ENCODE data around the gene LPIN1.
"Not testable (repeated sequence)": the region's sequence is repeated elsewhere in the genome, so short reads cannot be mapped to it uniquely, and the experiment has no call there.

Gene LPIN1

DNA sequence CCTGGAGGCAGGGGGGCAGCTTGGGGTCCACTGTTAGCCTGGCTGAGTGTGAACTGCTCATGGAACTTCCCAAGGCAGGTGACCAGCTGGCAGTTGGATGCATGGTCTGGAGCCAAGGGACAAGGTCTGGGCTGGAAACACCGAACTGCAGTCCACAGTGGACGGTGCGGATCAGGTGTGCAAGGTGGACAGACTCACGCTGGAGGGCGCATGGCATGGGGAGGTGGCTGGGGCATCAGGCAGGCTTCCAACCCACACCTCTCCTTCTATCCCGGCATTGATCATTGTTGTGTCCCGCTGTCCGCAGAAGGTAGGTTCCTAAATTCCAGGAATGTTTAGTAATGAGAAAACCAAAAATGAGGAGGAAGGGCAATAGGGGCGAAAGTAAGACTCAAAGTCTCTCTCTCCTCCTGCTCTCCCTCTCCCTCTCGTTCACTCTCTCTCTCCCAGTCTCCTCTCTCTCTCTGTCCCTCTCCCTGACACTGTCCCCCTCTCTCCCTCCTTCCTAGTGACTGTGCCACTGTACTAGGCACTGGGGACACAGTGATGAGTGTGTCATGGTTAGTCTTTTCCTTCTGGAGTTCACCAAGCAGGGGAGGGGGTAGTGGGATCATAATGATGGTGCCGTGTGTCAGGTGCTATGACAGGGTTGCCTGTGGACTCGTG lies 30.3 kb upstream of the LPIN1 start:
- DNase-seq = no peak

DNA sequence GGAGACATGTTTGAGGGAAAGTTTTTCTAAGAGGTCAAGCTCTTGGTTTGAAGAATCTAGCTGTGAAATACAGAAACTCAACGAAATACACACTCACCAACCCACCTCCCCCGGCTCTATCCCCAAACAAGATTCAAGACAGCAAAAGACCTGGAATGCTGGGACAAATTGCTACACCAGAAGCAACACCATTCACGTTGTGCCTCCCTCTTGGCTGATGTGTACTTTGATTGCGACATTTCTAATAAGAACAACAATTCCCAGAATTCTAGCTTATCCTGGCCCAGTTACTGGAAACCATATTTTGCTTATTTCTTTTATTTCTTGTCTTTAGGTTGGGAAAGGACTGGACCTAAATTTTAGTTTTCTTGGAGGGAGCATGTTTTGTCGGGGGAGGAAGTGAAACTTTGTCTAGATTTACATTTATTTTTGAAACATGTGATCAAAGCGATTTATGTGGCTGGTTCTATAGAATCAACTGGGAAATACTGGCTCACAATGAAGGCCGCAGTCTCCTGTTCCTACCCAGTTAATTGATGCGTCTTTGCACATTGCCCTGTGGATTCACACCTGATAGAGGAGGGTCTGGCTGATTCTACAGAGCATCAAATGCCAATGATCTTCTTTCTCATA lies 29.6 kb upstream of the LPIN1 start:
- no peak for DNase-seq

DNA sequence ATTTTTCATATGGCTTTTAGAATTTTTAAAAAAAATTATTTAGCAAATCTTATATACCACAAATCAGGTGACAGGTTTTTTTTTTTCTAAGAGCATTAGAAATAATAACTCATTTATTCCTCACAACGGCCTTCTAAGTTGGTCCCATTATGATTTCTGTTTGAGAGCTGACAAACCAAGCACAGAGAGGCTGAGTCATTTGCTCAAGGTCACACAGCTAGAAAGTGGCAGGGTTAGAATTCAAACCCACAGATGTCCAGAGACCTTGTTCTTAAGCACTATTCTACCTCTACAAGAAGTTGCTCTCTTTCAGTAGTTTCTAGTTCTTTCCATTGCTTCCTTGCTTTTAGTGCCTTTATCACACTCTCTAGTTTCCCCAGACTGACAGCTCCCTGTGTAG lies 28.8 kb upstream of the LPIN1 start:
- no peak for DNase-seq

DNA sequence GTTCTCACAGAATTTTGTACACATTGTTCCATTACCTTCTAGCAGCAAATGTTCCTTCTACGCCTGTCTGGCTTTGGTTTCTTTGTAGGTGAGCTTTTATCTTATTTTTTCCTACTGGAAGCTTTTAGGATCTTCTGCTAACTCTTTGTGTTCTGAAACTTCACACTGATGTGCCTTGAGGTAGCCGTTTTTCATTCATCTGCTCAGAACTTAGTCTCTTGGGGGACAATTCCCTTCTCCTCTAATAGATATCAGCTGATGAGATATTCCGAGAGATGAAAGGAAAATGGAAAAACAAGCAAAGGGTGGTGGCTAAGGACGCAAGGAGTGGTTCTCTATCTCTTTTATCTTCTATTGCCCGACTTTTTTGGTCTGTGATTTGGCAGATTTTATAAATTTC lies 27.8 kb upstream of the LPIN1 start:
- DNase-seq = no peak

DNA sequence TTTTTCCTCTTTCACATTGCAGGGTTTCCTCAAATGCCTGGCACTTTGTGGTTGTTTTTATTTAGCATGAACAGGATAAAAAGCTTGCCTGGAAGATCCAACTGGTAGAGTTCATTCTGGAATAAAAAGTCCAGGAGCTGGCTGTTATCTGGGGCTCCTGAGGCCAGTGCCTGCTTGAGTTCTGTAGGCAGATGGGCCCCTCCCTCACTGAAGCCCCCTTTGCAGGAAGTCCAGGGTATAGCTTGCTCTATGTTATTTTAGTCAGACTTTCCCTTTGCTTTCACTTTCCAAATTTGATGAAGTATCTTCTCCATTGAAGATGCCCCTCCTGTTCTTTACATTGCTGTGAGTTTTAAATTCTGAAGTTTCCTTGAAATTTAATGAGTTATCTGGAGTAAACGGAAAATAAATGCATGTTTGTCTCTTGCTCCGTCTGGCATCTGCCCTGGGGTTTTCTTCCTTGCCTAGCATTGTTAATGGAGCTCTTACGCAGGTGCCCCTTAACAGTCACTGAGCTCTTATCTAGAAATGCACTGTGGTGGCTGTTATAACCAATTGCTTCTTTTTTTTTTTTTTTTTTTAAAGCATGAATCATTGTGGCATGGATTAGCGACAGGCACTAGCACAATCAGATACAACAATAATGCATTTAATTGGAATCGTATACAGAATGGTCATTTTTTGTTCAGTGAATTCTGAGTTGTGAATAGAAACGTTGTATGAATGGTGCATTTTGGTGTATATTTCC lies 27.0 kb upstream of the LPIN1 start:
- DNase-seq = no peak

DNA sequence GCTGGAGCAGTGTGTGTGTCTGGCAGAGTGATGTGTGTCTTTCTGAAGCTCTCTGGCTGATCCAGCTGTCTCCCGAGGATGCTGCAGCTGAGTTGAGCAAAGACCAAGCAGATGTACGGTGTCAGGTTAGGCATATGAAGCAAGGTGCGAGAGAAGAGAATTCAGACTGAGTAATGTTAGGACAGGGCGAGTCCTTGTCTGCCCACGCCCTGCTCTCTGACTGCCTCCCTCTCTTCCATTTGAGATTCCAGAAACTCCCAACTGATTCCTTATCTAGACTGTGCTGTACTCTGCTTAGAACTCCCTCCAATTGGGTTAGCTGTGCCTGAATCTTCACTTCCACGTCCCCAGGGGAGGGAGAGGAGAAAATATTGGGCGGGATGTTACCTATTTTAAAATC lies 25.7 kb upstream of the LPIN1 start:
- DNase-seq = no peak

DNA sequence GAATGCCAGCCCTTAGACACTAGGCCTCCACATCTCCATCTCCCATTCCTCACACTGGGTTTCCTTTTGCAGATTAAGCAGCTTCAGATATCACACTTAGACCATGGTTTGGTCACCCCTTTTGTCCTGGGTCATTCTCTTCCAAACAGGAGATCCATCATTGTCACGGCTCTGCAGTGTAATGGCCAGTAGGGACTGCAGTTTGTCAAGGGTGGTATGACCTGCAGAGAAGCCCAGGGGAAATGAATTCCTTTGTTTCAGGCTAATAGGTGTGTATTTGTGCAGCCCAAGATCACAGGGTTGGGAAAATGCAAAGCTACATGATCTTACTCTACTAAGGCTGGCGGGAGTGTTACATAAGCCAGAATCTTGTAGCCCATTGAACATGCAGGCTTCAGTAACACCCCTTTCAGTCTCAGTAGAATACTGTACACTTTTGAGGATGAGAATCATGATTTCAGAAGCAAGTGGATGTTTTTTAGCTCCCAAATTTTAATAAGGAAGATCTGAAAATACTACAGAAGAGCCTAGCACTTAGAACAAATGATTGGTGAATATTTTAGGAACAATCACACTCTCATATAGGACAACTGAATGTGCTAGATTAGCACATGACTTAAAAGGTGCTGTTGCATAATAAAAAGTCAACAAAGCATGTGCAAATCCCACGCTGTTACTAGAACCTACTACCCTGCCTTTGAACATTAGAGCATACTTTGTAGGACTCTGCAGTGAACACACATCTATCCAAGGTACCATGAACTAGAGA lies 24.0 kb upstream of the LPIN1 start:
- no peak for DNase-seq

DNA sequence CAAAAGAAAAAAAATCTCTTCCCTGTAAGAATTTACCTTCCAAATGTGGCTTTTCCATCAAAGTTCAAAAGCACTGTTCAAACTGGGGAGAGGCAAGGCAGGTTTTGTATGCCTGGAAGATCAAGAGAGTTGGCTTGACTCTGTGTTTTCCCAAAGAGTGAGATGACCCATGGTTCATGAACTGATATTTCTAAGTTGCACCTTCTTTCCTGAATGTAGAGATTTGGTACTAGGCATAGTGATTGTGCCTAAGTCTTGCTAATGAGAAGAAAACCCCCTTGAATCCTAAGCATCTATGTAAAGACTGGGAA lies 23.4 kb upstream of the LPIN1 start:
- no peak for DNase-seq

DNA sequence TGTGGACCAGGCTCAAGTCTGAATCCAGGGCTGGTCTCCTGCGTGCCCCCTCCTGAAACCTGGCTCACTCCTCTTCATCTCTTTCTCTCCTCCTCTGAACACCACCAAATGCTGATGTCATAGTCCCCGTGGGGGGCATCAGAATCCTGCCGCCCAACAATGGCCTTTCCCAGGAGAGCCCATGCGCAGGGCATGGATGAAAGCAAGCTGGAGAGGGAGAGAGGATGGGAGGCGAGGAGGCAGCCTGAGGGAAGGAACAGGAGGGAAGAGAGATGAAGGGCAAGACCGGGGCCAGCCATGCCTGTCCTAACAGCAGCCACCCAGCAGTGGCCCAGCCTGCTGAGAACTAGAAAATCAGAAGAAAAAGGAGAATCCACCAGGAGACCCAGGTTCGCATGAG lies 22.3 kb upstream of the LPIN1 start:
- DNase-seq = no peak

DNA sequence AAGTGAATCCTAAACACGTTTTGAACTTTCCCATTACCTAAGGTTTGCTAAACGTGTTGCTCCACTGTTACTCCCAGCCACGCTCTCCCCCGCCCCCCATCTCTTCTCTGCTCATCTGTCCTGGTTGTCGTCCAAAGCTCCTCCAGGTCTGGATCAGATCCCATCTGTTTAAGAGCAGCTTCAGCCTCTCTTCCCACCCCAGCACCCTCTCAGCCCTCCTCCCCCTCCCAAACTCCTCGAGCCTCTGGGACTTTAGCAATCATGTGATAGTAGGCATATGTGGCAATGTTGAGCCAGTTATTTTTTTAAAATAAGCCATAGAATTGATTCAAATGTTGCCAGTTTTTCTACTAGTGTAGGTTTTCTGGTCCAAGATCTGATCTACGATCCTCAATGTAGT lies 20.0 kb upstream of the LPIN1 start:
- no peak for DNase-seq

DNA sequence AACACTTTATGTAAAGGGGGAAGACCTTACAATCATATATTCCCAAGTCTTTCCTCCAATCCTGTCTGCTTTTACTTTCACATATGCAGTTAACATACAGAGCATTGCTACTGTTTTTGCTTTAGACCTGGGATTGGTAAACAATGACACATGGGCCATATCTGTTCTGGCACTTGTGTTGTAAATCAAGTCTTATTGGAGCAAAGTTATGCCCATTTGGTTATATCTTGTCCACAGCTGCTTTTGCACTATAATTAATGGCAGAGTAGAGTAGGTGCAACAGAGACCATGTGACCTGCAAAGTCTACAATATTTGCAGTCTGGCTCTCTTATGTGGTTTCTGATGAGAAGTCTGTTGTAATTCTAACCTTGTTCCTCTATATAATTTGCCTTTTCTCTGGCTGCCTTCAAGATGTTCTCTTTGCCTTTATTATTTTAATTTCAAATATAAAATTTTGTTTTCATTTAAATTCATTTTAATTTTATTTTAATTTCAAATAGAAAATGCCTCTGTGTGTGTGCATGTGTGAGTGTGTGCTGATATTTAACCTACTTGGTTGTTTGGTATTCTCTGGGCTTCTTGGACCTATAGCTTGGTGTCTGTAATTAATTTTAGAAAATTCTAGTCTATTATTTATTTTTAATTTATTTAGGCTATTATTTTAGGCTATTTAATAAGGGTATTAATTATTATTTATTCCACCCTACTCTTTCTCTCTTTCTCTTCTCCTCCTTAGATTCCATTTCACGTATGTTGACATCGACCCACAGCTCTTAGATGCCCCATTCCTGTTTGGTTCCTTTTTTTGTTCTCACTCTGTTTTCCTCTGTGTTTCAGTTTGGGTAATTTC lies 16.8 kb upstream of the LPIN1 start:
- no peak for DNase-seq

DNA sequence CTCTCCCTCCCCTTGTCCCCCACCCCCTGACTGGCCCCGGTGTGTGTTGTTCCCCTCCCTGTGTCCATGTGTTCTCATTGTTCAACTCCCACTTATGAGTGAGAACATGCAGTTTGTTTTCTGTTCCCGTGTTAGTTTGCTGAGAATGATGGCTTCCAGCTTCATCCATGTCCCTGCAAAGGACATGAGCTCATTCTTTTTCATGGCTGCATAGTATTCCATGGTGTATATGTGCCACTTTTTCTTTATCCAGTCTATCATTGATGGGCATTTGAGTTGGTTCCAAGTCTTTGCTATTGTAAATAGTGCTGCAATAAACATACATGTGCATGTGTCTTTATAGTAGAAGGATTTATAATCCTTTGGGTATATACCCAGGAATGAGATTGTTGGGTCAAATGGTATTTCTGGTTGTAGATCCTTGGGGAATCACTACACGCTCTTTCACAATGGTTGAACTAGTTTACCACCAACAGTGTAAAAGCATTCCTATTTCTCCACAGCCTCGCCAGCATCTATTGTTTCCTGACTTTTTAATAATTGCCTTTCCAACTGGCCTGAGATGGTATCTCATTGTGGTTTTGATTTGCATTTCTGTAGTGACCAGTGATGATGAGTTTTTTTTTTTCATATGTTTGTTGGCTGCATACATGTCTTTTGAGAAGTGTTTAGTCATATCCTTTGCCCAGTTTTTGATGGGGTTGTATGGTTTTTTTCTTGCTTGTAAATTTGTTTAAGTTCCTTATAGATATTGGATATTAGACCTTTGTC lies 15.0 kb upstream of the LPIN1 start:
- not testable (repeated sequence) for DNase-seq

DNA sequence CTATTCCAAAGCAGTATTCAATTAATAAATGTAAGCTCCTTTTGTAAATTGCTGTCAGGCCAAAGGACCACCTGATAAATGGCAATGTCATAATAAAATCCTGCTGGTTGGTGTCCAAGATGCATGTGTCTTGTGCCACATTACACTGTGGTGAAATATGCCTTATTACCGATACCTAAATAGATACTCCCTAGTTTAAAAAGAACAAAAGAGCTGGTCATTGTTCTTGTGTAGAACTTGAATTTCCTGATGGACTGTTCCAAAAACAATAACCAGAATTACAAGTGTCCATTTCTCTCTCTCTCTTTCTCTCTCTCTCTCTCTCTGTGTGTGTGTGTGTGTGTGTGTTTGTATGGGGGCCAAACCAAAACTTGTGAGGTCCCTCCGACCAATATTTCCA lies 13.8 kb upstream of the LPIN1 start:
- DNase-seq = no peak

DNA sequence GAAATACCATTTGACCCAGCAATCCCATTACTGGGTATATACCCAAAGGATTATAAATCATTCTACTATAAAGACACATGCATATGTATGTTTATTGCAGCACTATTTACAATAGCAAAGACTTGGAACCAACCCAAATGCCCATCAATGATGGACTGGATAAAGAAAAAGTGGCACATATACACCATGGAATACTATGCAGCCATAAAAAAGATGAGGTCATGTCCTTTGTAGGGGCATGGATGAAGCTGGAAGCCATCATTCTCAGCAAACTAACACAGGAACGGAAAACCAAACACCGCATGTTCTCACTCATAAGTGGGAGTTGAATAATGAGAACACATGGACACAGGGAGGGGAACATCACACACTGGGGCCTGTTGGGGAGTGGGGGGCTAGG lies 8.6 kb upstream of the LPIN1 start:
- DNase-seq = not testable (repeated sequence)

DNA sequence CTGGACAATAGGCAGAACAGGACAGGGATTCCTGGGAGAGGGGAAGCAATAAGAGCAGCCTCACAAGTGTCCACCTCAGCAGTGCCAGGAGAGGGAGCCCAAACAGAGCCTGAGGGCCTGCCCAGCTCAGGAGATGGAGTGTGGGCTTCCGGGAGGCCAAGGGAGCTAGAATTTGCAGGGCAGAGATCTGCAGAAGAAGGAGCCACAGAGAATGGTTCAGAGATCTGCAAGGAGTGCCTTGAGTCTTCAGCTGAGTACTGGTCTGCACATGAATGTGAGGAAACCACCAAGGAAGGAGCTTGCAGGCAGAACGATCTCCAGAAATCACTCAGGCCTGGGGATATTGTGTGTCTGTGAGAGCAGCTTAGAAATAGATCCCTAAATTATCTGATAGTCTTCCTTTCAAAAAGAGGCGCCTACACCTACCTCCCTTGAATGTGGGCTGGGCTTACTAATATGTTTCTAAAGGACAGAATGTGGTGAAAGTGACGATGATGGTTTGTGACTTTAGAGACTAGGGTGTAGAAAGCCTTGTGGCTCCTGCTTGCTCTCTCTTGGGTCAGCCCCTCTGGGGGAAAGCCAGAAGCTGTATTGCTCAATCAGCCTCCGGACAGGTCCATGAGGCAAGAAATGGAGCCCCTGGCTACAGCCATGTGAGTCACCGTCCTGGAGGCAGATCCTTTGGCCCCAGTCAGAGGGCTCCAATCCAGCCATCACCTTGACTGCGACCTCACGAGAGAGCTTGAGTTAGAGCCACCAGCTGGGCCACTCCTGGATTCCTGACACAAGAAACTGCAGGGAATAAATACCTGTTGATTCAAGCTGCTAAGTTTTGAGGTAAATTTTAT lies 7.6 kb upstream of the LPIN1 start:
- no peak for DNase-seq

DNA sequence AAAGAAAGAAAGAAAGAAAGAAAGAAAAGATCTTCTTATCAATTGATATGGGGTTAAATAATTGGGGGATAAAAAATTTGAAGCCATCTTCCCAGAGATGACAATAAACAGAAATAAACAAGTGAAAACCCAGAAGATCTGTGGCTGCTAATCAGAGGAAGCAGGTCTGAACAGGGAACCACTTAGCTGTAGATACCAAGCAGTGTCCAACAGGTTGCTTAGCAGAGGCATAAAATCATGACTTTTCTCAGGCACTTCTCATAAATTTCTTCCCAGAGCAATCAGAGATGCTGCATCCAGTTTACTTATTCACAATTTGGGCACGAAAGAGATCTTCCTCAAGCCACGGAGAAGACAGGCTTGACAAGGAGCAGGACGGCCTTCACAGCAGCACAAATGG lies 5.7 kb upstream of the LPIN1 start:
- DNase-seq = no peak

DNA sequence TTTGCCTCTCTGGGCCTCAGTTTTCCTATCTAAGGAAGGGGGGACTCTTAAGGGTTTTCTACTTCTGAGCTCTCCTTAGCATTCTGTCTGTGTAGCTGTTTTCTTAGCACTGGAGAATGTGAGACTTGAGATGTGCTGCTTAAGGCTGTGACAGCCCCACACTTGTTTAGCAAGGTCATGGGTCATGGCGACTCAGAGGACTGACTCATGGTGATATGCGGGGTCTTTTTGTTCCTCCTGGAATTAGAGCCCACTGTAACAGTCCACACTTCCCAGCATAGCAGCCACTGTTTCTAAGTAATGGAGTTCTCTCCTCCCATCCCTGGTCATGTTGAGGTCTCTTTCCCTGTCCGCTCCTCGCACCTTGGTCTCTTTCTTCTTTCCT lies 4.1 kb upstream of the LPIN1 start:
- no peak for DNase-seq

DNA sequence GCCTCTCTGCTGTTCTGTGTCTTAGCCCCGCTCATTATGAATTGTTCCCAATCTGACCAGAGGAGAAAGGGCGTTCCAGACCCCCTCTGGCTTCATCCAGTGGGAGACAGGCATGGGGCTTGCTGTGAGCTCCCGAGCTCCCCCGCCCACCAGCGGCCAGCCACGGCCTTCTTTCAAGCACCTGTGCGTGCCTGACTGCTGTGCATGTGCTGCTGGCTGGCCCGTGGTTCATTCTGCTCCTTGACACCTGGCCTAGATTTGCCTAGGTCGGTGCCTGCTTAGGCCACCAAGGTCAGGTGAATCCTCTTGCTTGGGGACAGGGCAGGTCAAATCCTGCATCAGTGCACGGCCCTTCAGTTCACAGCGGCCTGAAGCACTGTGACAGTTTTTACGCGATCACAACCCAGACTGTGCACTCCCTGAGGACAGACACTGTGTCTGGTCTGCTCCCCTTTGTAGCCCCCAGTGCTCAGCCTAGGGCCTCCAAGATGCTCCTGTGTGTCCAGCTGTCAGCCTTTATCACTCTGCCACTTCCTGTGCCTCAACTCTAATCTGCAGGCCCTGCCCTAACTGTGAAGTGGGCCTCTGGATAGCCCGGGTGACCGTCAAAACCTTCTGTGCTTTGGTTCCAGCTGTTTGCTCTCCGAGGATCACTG lies 3.6 kb upstream of the LPIN1 start:
- no peak for DNase-seq

DNA sequence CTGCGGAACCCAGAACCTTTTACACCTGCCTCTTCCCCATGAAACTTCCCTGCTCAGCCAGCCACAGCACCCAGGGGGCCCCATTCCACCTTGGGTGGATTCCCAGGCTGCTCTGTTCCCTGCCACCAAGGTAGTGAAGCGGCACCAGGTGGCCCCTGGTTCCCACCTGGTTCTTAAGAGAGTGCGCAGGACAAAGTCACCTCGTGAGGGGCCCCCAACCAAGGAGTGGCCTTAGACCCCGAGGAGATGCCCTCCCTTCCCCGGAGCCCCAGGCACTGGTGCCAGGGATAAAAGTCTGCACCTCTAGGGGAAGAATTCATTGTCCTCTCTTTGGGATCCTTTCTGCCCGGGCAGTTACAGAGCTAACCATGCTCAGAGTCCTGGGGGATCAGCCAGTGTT lies 3.1 kb upstream of the LPIN1 start:
- no peak for DNase-seq

DNA sequence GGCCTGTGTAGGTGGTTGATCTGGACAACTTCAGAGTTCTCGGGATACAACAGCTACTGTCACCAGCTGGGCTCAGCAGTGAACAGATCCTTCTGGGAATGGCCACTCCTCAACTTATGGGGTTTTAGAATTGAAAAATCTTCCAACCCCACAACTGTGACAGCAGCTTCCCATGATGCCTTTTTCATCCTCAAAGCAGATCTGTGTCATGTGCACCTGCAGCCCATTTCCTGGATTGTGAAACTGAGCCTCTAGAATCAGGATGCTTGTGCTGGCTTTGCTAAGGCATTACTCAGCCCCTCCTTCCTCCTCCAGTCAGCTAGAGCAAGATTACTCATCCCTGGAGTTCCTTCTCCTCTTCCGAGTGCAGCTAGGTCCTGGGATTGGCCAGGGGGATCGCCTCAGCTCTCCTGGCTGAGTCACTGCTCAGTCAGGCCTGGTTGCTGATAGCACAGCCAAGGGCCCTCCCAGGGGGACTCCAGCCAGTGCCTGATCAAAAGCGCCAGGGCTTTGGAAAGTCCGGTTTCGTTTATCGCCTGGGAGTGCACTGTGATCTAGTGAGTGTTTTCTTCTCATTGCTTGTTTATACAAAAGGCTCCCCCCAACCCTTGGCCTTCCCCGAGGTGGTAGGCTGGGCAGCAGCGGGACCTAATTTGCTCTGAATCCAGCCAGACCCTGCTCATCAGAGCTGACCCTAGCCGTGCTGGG lies 2.4 kb upstream of the LPIN1 start:
- peak; percentile 88 for DNase-seq
